Right cardiac atrium (tissue), 5 donors: ENCODE measurements around the gene FNDC1. TPM values are rescaled to one million over a fixed set of nuclear protein-coding genes. Genes with fewer than 3 reads are reported as not detected.

Experiments used
- ATAC-seq, 2 donors: fragments of 200-7000 bp; cut with Tn5 transposase; one replicate each; pipeline versions ENCODE4 v1.8.0 to v1.9.1; 2020; ENCODE audit warnings: moderate library complexity in 2 of 2, mild to moderate bottlenecking in 1 of 2
- DNase-seq, 3 donors: peaks; one replicate each; pipeline ENCODE4 v3.0.0-alpha.2; 2020
- H3K27ac ChIP-seq: one replicate; pipeline ENCODE4 v1.5.1; 2013; ENCODE audit warnings: mild to moderate bottlenecking, low read length, control low read depth, moderate library complexity
- H3K27me3 ChIP-seq: one replicate; pipeline ENCODE4 v1.6.1; 2013; ENCODE audit not compliant: control insufficient read depth, insufficient read depth
- H3K4me1 ChIP-seq: one replicate; pipeline ENCODE4 v1.6.1; 2013; ENCODE audit warnings: low read length; ENCODE audit not compliant: control insufficient read depth, insufficient read depth
- H3K4me3 ChIP-seq: one replicate; pipeline ENCODE4 v1.5.1; 2013; ENCODE audit warnings: low read length, control low read depth
- H3K9me3 ChIP-seq: one replicate; pipeline ENCODE4 v1.6.1; 2013; ENCODE audit warnings: low read length; ENCODE audit not compliant: control insufficient read depth
- WGBS: extraction: QIAGEN DNeasy Blood & Tissue Kit; methylation state at CpG from one replicate; pipeline ENCODE4 v1.1.7; 2013; 5-methylcytosine and 5-hydroxymethylcytosine counted together
- intact Hi-C, 4 donors: fragments of 100-400 bp; cut with DNase I; formaldehyde crosslinking; loops; one replicate each; pipeline versions ENCODE4 v1.11.0 to v1.14.0; 2022 to 2023
- polyA plus RNA-seq: library from polyadenylated mRNA; stranded (reverse); fragments of 200-250 nt; gene quantifications from one replicate; pipeline ENCODE4 v1.2.3, GENCODE V29; 2013
- total RNA-seq, 4 donors: library from RNA; stranded (reverse); fragmentation: NEBNext Ultra II Directional; extraction: Animal tissue kit (Norgen Biotek cat#: 25700); gene quantifications; one replicate each; pipeline ENCODE4 v1.2.1, GENCODE V29; 2021
- donor health status: healthy with polysubstance abuse.
- donor health status: DM: no; HTN: yes; CAD: no.
- donor health status: DM: no; HTN: no; CAD: no.
- donor health status: DM: no; HTN: yes; CAD: no; lungs with severe emphysema.
- donor health status: DM: yes; HTN: yes; CAD: no.

Gene FNDC1
- total and polyA plus RNA-seq, 5 donors, result 0.07 to 1.3 (median 0.36) TPM

GRCh38 chr6:159203304-159204005, 34.3 kb downstream of the FNDC1 start:
- no peaks in the 10 kb centered on the region for H3K4me1 ChIP-seq
- ATAC-seq (peak; percentile 62 to 69), DNase-seq (peak in 1 of 3 donors; percentile 52)
- no peaks in the 10 kb centered on the region for H3K9me3 ChIP-seq
- H3K27me3 ChIP-seq, result no peaks in the 10 kb centered on the region
- intact Hi-C loops, result no loop called here
- H3K27ac ChIP-seq, result no peak overlapping the region
- WGBS, result 41% methylated on average over 9 of the region's 9 CpGs
- no peak overlapping the region for H3K4me3 ChIP-seq

GRCh38 chr6:159204605-159205004, 35.4 kb downstream of the FNDC1 start:
- no peak for ATAC-seq
- Histone ChIP-seq H3K9me3 (no peaks in the 10 kb centered on the region), H3K4me1 (no peaks in the 10 kb centered on the region), H3K27ac (no peak overlapping the region), H3K4me3 (no peak overlapping the region), H3K27me3 (no peaks in the 10 kb centered on the region)
- no peak for DNase-seq
- intact Hi-C loops, result no loop called here
- WGBS, result 99% methylated on average over 3 of the region's 3 CpGs

GRCh38 chr6:159212028-159212427, 42.8 kb downstream of the FNDC1 start:
- H3K4me3 ChIP-seq, result no peak overlapping the region
- intact Hi-C loops, result no loop called here
- WGBS, result 27% methylated on average over 4 of the region's 4 CpGs
- no peak overlapping the region for H3K27ac ChIP-seq
- no peaks in the 10 kb centered on the region for H3K27me3 ChIP-seq
- no peaks in the 10 kb centered on the region for H3K9me3 ChIP-seq
- H3K4me1 ChIP-seq, result no peaks in the 10 kb centered on the region
- ATAC-seq (peak; percentile 55 to 58), DNase-seq (no peak)

- 92% methylated on average over 5 of the region's 5 CpGs for WGBS
These were observed 43.5 kb downstream of the FNDC1 start for GRCh38 chr6:159212525-159213280.

GRCh38 chr6:159213405-159213804, 44.2 kb downstream of the FNDC1 start:
- intact Hi-C loops, result no loop called here
- Histone ChIP-seq H3K27me3 (no peaks in the 10 kb centered on the region), H3K27ac (no peak overlapping the region), H3K4me1 (no peaks in the 10 kb centered on the region), H3K9me3 (no peaks in the 10 kb centered on the region), H3K4me3 (no peak overlapping the region)
- ATAC-seq, result no peak
- 59% methylated on average over 3 of the region's 3 CpGs for WGBS
- DNase-seq, result no peak

More at GRCh38 chr6:159212525-159213280, 43.5 kb downstream of the FNDC1 start:
- H3K4me3 ChIP-seq, result no peak overlapping the region
- no peak for ATAC-seq
- H3K4me1 ChIP-seq, result no peaks in the 10 kb centered on the region
- intact Hi-C loops, result no loop called here
- H3K27ac ChIP-seq, result no peak overlapping the region
- no peaks in the 10 kb centered on the region for H3K9me3 ChIP-seq
- no peak for DNase-seq
- no peaks in the 10 kb centered on the region for H3K27me3 ChIP-seq

- no peak for DNase-seq
- H3K4me3 ChIP-seq, result no peak overlapping the region
- intact Hi-C loops, result no loop called here
- ATAC-seq, result no peak
- no peaks in the 10 kb centered on the region for H3K4me1 ChIP-seq
- no peaks in the 10 kb centered on the region for H3K27me3 ChIP-seq
- H3K9me3 ChIP-seq, result no peaks in the 10 kb centered on the region
- WGBS, result 60% methylated on average over 2 of the region's 2 CpGs
- H3K27ac ChIP-seq, result no peak overlapping the region
These were observed 45.1 kb downstream of the FNDC1 start for GRCh38 chr6:159214281-159214680.

- ATAC-seq (peak in 1 of 2 donors; percentile 46), DNase-seq (peak in 2 of 3 donors; percentile 50 to 75)
- Histone ChIP-seq H3K9me3 (no peaks in the 10 kb centered on the region), H3K27ac (no peak overlapping the region), H3K4me1 (no peaks in the 10 kb centered on the region), H3K27me3 (no peaks in the 10 kb centered on the region), H3K4me3 (no peak overlapping the region)
- intact Hi-C loops, result no loop called here
- WGBS, result 59% methylated on average over 17 of the region's 17 CpGs
These were observed 48.5 kb downstream of the FNDC1 start for GRCh38 chr6:159217595-159218275.

- WGBS, result 70% methylated on average over 5 of the region's 5 CpGs
- H3K27ac ChIP-seq, result no peak overlapping the region
- peaks cover 2% of the 10 kb centered on the region for H3K27me3 ChIP-seq
- intact Hi-C loops, result no loop called here
- ATAC-seq, result no peak
- DNase-seq, result no peak
- no peak overlapping the region for H3K4me3 ChIP-seq
- no peaks in the 10 kb centered on the region for H3K9me3 ChIP-seq
- no peaks in the 10 kb centered on the region for H3K4me1 ChIP-seq
These were observed 50.9 kb downstream of the FNDC1 start for GRCh38 chr6:159220093-159220492.

- DNase-seq (no peak), ATAC-seq (no peak)
- Histone ChIP-seq H3K4me3 (no peak overlapping the region), H3K9me3 (no peaks in the 10 kb centered on the region), H3K27ac (no peak overlapping the region), H3K27me3 (peaks cover 2% of the 10 kb centered on the region), H3K4me1 (no peaks in the 10 kb centered on the region)
- 68% methylated on average over 12 of the region's 12 CpGs for WGBS
- intact Hi-C loops, result no loop called here
These were observed 52.4 kb downstream of the FNDC1 start for GRCh38 chr6:159221486-159222170.

GRCh38 chr6:159224452-159224851, 55.3 kb downstream of the FNDC1 start:
- ATAC-seq (no peak), DNase-seq (no peak)
- Histone ChIP-seq H3K27me3 (peaks cover 2% of the 10 kb centered on the region), H3K4me3 (no peak overlapping the region), H3K4me1 (no peaks in the 10 kb centered on the region), H3K27ac (no peak overlapping the region), H3K9me3 (no peaks in the 10 kb centered on the region)
- WGBS, result 55% methylated on average over 2 of the region's 2 CpGs
- intact Hi-C loops, result no loop called here
